Measurements from ENCODE around the gene EXTL1.

Gene EXTL1

DNA sequence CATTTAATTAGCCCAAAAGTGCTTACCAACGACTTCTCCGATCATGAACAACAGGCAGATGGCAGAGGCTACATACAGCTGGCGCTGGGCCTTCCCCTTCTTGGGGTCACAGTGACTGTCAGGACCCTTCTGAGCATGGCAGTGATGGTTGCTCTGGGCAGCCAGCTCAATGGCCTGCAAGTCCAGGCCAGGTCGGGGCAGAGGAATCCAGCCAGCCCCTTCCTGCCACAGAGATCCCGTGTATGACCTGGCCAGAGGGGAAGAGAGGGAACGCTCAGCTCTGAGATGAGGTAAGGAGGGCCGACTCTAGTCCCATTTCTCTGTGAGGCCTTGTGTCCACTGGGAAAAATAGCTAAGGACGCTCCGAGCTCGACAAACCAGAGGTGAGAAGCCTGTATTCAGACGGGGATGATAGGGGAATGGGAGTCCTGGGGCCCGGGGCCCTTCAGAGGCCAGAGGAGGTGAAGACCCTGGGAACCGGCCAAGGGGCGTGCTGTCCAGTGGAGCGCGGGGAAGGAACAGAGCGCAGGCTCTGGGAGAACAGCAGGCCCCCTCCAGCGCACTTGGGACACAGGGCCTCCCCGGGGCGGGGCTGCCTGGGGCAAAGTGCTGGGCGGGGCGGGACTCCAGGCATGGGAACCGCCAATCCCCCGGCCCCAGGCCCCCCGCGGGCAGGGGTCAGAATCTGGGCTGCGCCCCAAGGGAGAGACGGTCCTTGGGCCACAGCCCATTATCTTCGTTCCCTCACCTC is 23.6 kb downstream of the EXTL1 start:
- DNase-seq: no peak

DNA sequence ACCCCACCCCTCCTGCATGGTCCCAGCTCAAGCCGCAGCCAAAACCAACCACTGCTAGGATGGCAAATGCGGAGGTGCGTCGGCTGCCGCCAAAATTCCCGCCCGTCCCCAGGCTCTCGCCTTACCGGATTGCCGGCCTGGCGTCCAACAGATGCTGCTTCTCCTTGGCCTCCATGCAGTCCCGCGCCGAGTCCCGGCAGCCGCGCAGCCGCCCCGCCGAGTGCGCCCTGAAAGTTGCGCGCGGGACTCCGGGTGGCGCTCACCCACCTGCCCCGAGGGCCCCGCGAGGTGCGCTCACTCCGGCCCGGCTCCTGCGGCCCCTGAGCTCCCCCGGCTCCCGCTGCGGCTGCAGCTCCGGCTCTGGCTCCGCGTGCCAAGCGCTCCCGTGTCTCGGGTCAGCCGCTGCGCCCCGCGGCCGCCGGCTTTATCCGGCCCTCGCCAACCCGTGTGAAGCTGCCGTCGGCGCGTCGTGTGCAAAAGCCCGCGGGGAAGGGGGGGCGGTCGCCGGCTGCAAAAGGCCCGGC is 24.2 kb downstream of the EXTL1 start, which contains the start of gene SLC30A2:
Gene SLC30A2 (minus strand): TSS at position 397 of the 524 bp plus-strand sequence. CDS start 222 bp downstream, at position 175.
- no peak for DNase-seq

DNA sequence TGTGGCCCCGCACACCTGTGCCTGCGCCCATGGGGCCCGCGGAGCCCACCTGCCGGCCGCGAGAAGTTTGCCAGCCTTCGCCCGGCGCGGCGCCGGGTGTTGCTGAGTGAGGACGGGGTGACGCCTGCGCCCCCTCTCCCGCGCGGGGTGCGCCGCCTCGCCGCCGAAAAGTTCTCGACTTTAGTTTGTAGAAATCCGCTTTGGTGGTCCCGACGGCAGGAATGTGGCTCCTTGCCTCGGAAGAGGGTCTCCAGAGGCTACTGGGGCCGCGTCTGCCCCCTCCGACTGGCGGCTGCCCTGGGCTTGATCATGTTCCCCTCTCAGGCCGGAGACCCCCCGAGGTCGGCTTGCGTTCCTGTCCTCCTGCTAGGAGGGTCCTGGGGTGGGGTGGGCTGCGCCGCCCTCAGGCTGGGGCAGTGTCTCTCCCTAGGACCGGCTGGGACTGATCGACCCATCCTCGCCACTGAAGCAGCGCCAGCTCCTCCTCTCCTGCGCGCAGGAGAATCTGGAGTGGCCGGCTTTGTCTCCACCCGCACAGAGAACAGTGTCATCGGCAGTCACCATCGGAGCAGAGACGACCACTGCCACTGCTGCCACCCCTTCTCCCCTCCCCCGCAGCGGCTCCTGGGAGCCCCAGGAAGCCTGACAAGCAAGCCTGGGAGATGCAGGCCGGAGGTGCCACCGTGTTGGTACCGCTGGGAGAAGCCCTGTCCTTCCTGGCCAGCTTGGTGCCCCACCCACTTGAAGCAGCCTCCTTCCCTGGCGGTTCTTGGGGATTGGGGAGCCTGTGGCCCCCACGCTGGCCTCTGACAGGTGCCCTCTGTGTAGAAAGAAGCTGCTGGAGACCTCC is 24.9 kb downstream of the EXTL1 start:
- no peak for DNase-seq

GRCh38 chr1:26047278-26047874 is 25.8 kb downstream of the EXTL1 start:
- DNase-seq: no peak

- no peak for DNase-seq
Observed at GRCh38 chr1:26049531-26050247, 28.1 kb downstream of the EXTL1 start.

DNA sequence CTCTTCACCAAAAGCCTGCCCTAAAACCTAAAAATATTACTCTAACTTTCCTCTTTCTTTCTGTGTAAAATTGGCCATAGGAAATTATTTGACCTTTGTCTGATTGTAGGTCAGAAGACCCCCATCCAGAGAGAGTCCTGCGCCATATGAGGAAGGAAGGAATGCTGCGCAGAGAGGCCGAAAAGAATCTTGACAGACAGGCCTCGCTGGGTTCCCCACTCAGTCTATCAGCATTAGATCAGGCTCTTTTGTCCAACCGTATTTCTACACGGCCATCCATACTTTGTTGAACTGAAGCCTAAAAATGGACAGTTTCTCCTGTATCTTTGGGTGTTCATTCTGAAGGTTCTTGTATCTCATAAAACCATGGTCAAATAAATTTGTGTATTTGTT is 28.7 kb downstream of the EXTL1 start:
- DNase-seq: no peak

GRCh38 chr1:26053718-26054560 is 32.4 kb downstream of the EXTL1 start:
- no peak for DNase-seq

DNA sequence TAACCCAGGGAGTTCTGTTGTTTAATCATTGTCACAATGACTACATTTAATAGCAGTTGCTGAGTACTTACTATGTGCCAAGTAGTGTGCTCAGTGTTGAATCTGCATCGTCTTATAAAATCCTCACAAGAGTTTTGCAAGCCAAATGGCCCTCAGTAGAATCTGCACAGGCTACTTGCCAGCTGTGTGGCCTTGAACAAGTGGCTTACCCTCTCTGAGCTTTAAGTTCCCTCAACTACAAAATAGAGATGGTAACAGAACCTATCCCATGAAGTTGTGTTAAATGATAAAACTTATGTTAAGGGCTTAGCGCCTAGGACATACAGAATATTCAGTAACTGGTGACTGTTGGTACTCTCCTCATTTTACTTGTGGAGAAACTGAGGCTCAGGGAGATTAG is 33.5 kb downstream of the EXTL1 start:
- no peak for DNase-seq

GRCh38 chr1:26057189-26057588 is 35.6 kb downstream of the EXTL1 start:
- DNase-seq: no peak

DNA sequence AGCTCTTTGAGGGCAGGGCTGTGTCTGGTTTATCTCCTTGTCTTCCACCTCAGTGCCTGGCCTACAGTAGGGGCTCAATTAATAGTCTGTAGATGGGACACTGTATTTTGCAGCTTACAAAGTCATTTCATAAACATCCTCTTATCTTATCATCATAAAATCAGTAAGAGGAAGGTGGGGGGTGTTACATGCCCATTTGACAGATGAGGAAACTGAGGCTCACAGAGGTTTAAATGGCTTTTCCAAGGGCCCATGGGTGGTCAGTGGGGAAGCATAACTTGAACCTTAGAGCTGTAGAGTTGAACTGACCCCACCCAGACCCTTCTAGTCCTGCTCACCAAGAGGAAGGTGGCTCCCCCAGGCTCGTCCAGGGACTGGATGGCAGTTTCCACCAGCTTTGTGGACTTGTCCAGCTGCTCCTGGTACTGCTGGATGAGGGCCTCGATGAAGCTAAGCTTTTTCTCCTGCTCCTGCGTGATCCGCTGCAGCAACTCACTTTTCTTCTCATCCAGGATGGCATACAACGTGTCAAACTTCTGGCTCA is 36.5 kb downstream of the EXTL1 start:
- no peak for DNase-seq

DNA sequence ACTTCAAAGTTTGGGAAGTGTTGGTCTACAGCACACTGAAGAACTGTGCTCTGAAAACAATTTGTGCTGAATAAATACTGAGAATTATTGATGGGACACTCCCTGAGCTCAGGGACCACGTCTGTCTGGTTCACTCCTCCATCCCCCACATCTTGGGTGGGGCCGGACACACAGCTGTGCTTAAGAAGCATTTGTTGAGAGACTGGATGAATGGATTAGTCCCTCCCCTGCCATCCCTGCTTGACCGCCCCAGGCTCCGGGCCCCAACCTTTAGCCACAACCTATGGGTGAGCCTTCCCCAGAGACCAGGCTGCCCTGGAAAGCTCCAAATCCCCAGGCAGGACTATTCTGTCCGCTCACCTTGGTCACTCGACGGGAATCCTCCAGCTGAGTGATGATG is 38.3 kb downstream of the EXTL1 start:
- no peak for DNase-seq

GRCh38 chr1:26060832-26061574 is 39.4 kb downstream of the EXTL1 start:
- no peak for DNase-seq

DNA sequence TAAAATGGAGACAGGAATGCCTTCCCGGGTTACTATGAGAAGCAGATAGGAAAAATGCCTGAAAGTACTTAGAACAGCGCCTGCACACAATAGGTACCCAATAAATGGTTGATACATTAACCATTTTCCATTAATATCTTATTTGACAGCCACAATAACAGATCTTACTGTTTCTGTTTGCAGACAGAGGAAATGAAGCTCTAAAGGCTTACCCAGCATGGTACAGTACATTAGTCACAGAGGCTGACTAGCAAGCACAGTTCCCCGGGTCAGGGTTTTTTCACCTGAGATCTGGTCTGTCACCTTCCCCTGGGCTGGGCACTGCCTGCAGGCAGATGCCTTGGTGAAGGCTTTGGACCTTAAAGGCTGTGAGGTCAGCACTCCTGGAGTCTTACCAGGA is 43.0 kb downstream of the EXTL1 start:
- no peak for DNase-seq

DNA sequence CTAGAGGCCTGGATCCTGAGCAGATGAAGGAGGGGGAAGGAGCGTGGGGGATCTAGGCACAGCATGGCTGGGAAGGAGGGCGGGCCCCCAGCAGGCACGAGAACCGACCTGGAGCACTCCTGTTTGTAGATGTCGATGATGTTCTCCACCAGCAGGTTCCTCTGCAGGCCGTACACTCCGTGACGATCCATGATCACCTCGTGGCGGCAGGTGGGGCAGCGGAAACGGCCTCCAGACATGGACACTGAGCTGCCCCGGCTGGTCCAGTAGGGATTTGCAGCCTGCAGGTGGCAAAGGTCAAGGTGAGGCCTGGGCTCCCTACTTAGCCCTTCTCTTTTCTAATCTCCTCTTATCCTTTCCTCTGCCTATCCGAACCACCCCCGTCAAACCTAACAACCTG is 44.6 kb downstream of the EXTL1 start:
- DNase-seq: no peak

- DNase-seq: peak; percentile 80
Observed at GRCh38 chr1:26066857-26067256, 45.3 kb downstream of the EXTL1 start.

DNA sequence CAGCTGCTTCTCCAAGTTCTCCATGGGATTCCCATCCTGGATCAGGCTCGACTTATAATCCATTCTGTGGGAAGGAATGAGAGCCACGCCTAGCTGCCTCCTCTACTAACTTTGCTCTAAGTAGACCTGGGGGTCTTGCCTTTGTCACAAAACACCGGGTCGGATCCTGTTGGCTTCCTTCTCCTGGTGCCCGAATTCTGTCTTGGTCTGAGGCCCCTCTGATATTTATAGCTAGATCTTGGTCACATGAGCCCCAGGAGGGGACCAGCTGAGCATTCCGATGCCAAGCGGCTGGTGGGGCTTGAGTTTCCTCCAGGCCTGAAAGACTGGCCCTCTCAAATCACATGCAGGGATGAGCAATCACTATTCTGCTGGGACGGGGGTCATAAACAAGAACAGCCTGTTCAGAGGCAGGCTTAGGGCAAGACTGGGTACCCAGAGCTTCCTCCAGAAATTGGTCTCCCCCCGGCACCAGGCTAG is 45.9 kb downstream of the EXTL1 start, which contains the start of gene TRIM63:
Gene TRIM63 (minus strand): TSS at position 199 of the 480 bp plus-strand sequence. CDS start 136 bp downstream, at position 63.
- no peak for DNase-seq

DNA sequence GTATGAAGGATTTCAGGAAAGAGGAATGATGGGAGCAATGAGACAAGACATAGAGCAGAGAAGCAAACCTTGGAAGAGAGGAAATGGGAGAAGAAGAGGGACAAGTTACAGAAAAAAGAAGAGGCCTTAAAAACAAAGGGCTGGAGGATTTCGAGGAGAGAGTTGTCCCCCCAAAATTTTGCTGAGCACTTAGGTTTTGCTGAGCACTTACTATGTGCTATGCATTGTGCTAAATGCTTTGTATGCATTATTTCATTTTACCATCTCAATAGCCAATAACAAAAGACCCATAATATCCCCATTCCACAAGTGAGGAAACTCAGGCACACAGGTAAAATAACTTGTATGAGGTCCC is 48.3 kb downstream of the EXTL1 start:
- no peak for DNase-seq

GRCh38 chr1:26070296-26070962 is 48.9 kb downstream of the EXTL1 start:
- DNase-seq: no peak

DNA sequence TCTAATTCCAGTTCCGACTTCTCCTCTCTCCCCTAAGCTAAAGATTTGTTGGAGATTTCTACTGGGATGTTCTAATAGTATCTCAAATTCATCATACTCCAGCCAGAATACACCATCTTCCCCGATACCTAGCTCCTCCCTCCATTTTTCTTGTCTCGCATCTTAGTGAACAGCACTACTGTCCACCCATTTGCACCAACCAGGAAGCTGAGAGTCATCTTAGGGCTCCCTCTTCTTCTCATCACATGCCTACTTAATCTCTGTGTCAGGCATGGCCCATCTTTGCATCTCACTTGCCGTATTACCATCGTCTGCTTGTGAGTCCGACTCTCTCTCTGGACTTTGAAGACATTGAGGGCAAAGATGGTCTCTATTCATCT is 49.4 kb downstream of the EXTL1 start:
- DNase-seq: no peak

DNA sequence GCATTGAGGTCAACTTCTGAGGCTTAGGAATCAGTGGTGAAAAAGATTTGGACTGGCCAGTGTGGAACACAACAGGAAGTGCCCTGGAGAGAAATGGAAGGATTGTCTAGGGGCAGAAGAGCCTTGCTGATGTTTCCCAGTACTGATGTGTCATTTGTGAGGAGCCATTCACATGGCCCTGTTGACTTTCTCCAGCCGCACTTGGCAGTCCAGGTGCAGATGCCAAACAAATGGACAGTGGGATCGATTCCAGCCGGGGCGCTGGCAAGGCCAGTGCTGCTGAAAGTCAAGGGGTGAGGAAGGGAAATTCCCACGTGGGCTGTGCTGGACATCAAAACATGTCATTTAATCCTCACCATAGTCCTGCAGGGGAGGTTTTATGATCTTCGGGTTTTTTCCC is 50.7 kb downstream of the EXTL1 start:
- DNase-seq: no peak

Data from islet precursor cell (in vitro differentiated cells).